CD4-positive, alpha-beta T cell treated with Interleukin-17A for 1 hour (primary cell): ENCODE measurements around the gene DIS3L2.
"Not testable (repeated sequence)": the region's sequence is repeated elsewhere in the genome, so short reads cannot be mapped to it uniquely, and the experiment has no call there.

Source experiments
- DNase-seq: peaks from one replicate; pipeline ENCODE4 v3.0.0-alpha.2; 2020

Gene DIS3L2

GRCh38 chr2:232061265-232061664, 99.8 kb downstream of the DIS3L2 start:
- DNase-seq, result no peak

- DNase-seq, result no peak
Observed at GRCh38 chr2:232073026-232073425, 111.5 kb downstream of the DIS3L2 start.

- no peak for DNase-seq
Observed at GRCh38 chr2:232073699-232074098, 112.2 kb downstream of the DIS3L2 start.

- no peak for DNase-seq
Observed at GRCh38 chr2:232075080-232075479, 113.6 kb downstream of the DIS3L2 start.

- no peak for DNase-seq
Observed at GRCh38 chr2:232075859-232076258, 114.3 kb downstream of the DIS3L2 start.

- DNase-seq, result no peak
Observed at GRCh38 chr2:232076272-232076671, 114.8 kb downstream of the DIS3L2 start.

- DNase-seq, result no peak
Observed at GRCh38 chr2:232076736-232077135, 115.2 kb downstream of the DIS3L2 start.

- no peak for DNase-seq
Observed at GRCh38 chr2:232085164-232085563, 123.7 kb downstream of the DIS3L2 start.

- DNase-seq, result no peak
Observed at GRCh38 chr2:232085826-232086425, 124.4 kb downstream of the DIS3L2 start.

- DNase-seq, result no peak
Observed at GRCh38 chr2:232088771-232089170, 127.3 kb downstream of the DIS3L2 start.

GRCh38 chr2:232094201-232094600, 132.7 kb downstream of the DIS3L2 start:
- no peak for DNase-seq

- no peak for DNase-seq
Observed at GRCh38 chr2:232094883-232095282, 133.4 kb downstream of the DIS3L2 start.

GRCh38 chr2:232097260-232097659, 135.7 kb downstream of the DIS3L2 start:
- DNase-seq, result no peak

- DNase-seq, result no peak
Observed at GRCh38 chr2:232097758-232098157, 136.2 kb downstream of the DIS3L2 start.

- no peak for DNase-seq
Observed at GRCh38 chr2:232102380-232102779, 140.9 kb downstream of the DIS3L2 start.

- no peak for DNase-seq
Observed at GRCh38 chr2:232103140-232103737, 141.7 kb downstream of the DIS3L2 start.

- DNase-seq, result no peak
Observed at GRCh38 chr2:232104076-232104646, 142.6 kb downstream of the DIS3L2 start.

- DNase-seq, result no peak
Observed at GRCh38 chr2:232111551-232111950, 150.0 kb downstream of the DIS3L2 start.

- DNase-seq, result peak; percentile 10
Observed at GRCh38 chr2:232113821-232114220, 152.3 kb downstream of the DIS3L2 start.

- not testable (repeated sequence) for DNase-seq
Observed at GRCh38 chr2:232115728-232116361, 154.3 kb downstream of the DIS3L2 start.

GRCh38 chr2:232116852-232117251, 155.3 kb downstream of the DIS3L2 start:
- DNase-seq, result no peak

GRCh38 chr2:232117413-232117812, 155.9 kb downstream of the DIS3L2 start:
- DNase-seq, result no peak

GRCh38 chr2:232120911-232121310, 159.4 kb downstream of the DIS3L2 start:
- DNase-seq, result no peak

- DNase-seq, result no peak
Observed at GRCh38 chr2:232124309-232124708, 162.8 kb downstream of the DIS3L2 start.
